ENCODE data around the gene TRIM40.

TRIM40 gene

DNA sequence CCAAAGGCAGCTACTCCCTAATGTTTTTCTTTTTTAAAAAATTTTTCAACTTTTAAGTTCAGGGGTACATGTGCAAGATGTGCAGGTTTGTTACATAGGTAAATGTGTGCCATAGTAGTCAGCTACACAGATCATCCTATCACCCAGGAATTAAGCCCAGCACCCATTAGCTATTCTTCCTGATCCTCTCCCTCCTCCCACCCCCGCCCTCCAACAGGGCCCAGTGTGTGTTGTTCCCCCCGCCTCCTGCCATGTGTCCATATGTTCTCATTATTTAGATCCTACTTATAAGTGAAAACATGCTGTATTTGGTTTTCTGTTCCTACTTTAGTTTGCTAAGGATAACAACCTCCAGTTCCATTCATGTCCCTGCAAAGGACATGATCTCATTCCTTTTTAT, 39.8 kb downstream of the TRIM40 start:
- TF ChIP-seq GATA3 (IDR thresholded peaks at IDR 0.05; ENCODE audit: low read depth, low read length) (no peak), GATA2 (IDR thresholded peaks at IDR 0.05; ENCODE audit: low read depth, low read length) (no peak)

DNA sequence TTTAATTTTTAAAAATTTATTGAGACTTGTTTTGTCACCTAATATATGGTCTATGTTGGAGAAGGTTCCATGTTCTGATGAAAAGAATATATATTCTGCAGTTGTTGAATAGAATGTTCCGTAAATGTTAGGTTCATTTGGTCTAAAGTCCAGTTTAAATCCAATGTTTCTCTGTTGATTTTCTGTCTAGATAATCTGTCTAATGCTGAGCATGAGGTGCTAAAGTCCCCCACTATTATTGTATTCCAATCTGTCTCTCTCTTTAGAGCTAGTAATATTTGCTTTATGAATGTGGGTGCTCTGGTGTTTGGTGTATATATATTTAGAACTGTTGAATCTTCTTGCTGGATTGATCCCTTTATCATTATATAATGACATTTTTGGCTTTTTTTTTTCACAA, 42.9 kb downstream of the TRIM40 start:
- TF ChIP-seq GATA3 (IDR thresholded peaks at IDR 0.05; ENCODE audit: low read depth, low read length): no peak
- no peak for TF ChIP-seq GATA2 (IDR thresholded peaks at IDR 0.05; ENCODE audit: low read depth, low read length)

DNA sequence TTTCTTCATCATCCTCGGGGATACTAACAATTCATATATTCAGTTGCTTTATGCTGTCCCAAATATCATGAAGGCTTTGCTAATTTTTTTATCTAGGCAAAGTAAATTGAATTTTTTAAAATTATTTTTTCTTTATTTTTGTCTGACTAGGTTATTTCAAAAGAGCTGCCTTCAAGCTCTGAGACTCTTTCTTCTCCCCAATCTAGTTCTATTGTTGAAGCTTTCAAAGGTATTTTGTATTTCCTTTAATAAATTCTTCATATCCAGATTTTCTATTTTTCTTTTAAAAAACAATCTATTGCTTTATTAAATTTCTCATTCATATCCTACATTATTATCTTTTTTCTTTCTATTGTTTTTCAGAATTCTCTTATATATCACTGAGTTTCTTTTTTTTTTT, 44.2 kb downstream of the TRIM40 start:
- TF ChIP-seq GATA2 (IDR thresholded peaks at IDR 0.05; ENCODE audit: low read depth, low read length) (no peak), GATA3 (IDR thresholded peaks at IDR 0.05; ENCODE audit: low read depth, low read length) (no peak)

DNA sequence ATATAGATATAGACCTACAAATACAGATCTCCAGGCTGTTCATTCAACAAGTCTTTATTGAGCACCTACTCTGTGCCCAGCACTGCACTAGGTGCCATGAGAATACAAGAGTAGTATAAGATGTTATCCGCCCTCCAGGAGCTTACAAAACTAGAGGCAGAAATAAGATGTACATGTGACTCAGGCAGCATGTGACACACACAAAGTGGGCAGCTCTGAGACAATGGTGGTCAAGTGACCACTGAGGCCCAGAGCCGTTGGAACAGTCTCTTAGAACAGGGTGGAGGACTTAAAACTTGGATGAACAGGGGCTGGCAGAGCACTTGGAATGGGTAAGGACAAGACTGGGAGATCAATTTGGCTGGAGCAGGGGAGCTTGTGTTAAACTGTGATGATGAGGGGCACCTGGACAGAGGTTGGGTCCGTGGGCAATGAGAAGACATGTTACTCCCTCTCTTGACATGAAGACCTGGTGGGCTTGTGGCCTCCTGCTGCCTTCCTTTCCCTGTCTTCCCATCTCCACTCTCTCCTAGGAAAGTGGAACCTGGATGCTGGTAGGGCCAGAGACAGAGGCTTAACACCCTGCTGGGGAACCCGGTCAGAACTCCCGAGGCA, 48.6 kb downstream of the TRIM40 start:
- TF ChIP-seq GATA2 (IDR thresholded peaks at IDR 0.05; ENCODE audit: low read depth, low read length): no peak
- no peak for TF ChIP-seq GATA3 (IDR thresholded peaks at IDR 0.05; ENCODE audit: low read depth, low read length)

DNA sequence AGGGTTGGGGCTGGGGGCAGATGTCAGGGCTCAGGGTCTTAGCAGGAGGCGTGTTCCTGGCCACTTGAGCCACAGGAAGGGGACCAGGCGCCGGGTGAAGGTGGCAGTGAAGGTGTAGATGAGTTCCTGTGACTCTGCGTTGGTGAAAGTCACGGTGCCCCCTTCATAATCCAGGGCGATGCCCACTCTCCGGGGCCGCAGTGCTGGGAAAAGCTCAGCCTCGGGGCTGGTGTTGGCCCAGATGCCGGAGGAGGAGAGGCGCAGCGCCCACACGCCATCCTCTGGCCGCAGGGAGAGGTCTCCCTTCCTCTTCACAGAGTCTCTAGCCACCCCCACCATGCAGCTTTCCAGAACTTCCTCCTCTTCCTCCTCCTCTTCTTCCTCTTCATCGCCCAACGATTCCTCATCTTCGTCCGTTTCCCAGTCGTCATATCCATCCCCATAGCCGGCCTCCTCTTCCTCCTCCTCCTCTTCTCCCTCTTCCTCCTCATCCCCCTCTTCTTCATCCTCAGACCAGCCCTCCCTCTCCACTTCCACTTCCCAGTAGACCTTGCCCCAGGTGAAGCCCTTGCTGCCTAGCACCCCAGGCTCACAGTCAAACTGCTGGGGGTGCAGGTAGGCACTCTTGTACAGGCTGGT, 50.0 kb downstream of the TRIM40 start:
- TF ChIP-seq GATA2 (IDR thresholded peaks at IDR 0.05; ENCODE audit: low read depth, low read length): no peak
- no peak for TF ChIP-seq GATA3 (IDR thresholded peaks at IDR 0.05; ENCODE audit: low read depth, low read length)

DNA sequence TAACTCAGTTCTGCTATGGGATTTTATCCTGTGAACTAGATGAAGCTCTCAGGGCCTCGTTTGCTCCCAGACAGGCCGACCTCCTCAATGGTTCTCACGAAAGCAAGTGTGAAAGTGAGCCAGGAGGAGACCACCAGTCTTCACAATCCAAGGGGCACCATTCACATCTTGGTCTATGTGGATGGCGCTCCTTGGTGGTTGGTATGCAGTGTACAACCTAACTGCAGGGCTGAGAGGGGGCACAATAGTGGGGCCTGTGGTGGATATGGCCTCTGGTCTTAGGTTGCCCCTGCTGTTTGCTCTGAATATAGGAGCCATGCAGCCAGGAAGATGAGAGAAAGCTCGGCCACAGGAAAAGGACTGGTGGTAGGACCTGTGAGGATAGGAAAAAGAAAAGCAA, 52.6 kb downstream of the TRIM40 start:
- TF ChIP-seq GATA3 (IDR thresholded peaks at IDR 0.05; ENCODE audit: low read depth, low read length): no peak
- no peak for TF ChIP-seq GATA2 (IDR thresholded peaks at IDR 0.05; ENCODE audit: low read depth, low read length)

DNA sequence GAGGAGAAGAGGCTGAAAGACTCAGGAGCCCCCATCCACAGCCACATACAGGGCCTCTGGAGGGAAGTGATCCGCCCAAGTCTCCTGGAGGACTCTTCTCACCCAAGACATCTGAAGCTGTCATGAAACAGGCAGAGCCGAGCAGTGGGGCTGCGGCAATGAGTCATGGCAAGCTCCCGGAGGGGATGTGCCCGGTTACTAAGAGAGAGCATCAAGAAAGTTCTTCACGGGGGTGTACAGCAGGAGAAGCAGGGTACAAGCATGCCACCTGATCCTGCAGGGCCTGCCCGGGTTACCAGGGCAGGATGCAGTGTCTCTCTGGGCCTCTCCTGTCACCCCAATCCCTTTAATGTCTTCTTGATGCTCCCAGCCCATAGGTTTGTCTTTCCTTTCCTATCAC, 56.1 kb downstream of the TRIM40 start:
- no peak for TF ChIP-seq GATA3 (IDR thresholded peaks at IDR 0.05; ENCODE audit: low read depth, low read length)
- TF ChIP-seq GATA2 (IDR thresholded peaks at IDR 0.05; ENCODE audit: low read depth, low read length): no peak

DNA sequence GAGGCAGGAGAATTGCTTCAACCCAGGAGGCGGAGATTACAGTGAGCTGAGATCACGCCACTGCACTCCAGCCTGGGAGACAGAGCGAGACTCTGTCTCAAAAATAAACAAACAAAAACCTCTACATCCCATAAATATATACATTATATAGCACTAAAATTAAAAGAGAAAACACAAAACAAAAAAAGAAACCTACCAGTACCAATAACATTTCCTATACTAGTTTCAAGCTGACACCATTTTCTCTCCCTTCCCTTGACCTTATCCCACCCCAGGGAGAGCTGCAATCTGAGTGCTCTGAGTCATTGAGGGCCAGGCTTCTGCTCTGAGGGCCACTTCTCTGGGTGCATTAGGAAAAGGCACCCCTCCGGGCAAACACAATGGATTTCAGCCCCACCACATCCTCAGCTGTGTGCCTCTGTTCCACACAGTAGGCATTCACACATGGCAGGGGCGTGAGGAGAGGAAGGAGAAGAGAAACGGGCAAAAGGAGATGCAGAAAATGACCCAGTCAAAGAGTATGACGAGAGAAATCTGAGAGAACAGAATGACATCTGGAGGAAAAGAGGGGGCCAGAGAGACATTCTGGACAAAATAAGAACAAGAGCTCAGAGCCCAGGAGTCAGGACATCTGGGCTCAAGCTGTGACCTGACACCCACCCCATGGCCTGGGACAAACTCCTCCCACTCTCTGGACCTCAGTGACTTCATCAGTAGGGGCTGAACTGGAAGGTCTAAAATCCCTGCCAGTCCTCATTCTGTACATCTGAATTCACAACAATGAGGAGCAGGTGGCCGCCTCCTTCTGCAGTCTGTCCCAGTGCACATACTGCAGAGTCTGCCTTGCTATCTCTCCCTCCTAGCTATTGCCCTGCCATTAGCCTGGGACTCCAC, 59.1 kb downstream of the TRIM40 start:
- TF ChIP-seq GATA3 (IDR thresholded peaks at IDR 0.05; ENCODE audit: low read depth, low read length) (no peak), GATA2 (IDR thresholded peaks at IDR 0.05; ENCODE audit: low read depth, low read length) (no peak)

DNA sequence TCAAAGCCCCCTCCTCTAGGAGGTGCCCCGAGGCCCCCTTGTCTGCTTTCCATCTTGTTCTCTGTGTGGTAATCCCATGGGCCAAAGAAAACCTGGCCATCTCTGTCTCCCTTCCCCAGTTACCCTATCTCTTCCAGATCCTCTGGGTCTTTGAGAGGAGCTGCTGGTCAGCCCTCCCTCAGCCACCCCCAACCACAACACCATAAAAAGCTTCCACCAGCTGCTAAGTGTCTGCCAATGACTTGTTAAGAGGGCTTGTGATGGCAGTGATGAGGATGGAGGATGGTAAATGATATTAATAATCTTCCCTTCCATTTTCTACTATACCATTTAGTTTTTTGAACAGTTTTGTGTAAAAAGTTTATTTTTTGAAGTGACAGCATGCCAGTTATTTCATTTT, 60.0 kb downstream of the TRIM40 start:
- no peak for TF ChIP-seq GATA3 (IDR thresholded peaks at IDR 0.05; ENCODE audit: low read depth, low read length)
- TF ChIP-seq GATA2 (IDR thresholded peaks at IDR 0.05; ENCODE audit: low read depth, low read length): no peak

DNA sequence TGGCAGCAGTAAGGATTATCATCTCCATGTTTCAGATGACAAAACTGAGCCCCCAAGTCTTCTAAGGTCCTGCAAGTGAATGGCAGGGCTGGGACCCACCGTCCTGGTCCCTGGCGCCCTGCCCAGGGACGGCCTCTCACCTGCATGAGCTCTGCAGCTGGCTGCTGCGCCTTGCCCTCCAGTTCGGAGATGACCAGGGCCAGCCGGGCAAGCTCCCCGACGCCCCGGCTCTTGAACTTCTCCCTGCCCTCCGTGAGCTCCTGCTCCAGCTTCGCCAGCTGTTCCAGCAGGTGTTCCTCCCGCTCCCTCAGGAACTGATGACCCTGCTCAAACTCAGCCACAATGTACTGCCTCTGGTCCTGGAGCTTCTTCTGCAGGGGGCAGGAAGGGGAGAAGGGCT, 60.4 kb downstream of the TRIM40 start:
- TF ChIP-seq GATA3 (IDR thresholded peaks at IDR 0.05; ENCODE audit: low read depth, low read length) (no peak), GATA2 (IDR thresholded peaks at IDR 0.05; ENCODE audit: low read depth, low read length) (no peak)
